OCI-LY7 (cell line): ENCODE data around the gene S100A3.

Source experiments
- CTCF ChIP-seq: fragments of 200-600 bp; sonication (generic); conservative IDR thresholded peaks from 2 replicates; pipeline ENCODE4 v1.5.1; 2014; ENCODE audit warnings: mild to moderate bottlenecking, antibody characterized with exemption, low read length, moderate library complexity, mixed read lengths
- EZH2phosphoT487 ChIP-seq: fragments of 200-600 bp; sonication (generic); IDR thresholded peaks from 2 replicates; pipeline ENCODE4 v1.6.1; 2018; ENCODE audit warnings: low read depth, borderline replicate concordance, mild to moderate bottlenecking, mixed run types, antibody characterized with exemption, low read length, moderate library complexity, mixed read lengths

GRCh38 chr1:153526132-153526543 is 22.9 kb downstream of the S100A3 start:
- TF ChIP-seq CTCF (no peak), EZH2phosphoT487 (no peak)
